Osteoblast (primary cell): ENCODE data around the gene CACNA1H. TPM values are rescaled to one million over a fixed set of nuclear protein-coding genes. Genes with fewer than 3 reads are reported as not detected.

Experiments used
- DNase-seq: peaks from one replicate; pipeline ENCODE4 v3.0.0; 2011; ENCODE audit warnings: low spot score, mixed read lengths; ENCODE audit not compliant: insufficient read length; ENCODE audit errors: missing footprints
- H2AFZ ChIP-seq: 2 replicates; pipeline ENCODE4 v1.6.0; 2011; ENCODE audit warnings: mild to moderate bottlenecking, low read length
- H3K27ac ChIP-seq: 2 replicates; pipeline ENCODE4 v1.5.1; 2011; ENCODE audit warnings: mild to moderate bottlenecking, low read depth, low read length, moderate library complexity
- H3K27me3 ChIP-seq: 2 replicates; pipeline ENCODE4 v1.6.0; 2012; ENCODE audit warnings: mild to moderate bottlenecking, control low read depth, inconsistent platforms, low read length, moderate library complexity; ENCODE audit not compliant: insufficient read depth
- H3K36me3 ChIP-seq: 2 replicates; pipeline ENCODE4 v1.5.1; 2011; ENCODE audit warnings: mild to moderate bottlenecking, low read length, control low read depth, moderate library complexity; ENCODE audit not compliant: insufficient read depth
- H3K4me1 ChIP-seq: 2 replicates; pipeline ENCODE4 v1.5.1; 2011; ENCODE audit warnings: mild to moderate bottlenecking, low read length, control low read depth, moderate library complexity; ENCODE audit not compliant: insufficient read depth
- H3K4me2 ChIP-seq: 2 replicates; pipeline ENCODE4 v1.6.0; 2011; ENCODE audit warnings: mild to moderate bottlenecking, low read length; ENCODE audit not compliant: insufficient read depth
- H3K4me3 ChIP-seq: fragments of 200-600 bp; sonication (generic); 3 replicates; pipeline ENCODE4 v1.5.1; 2012; ENCODE audit warnings: mild to moderate bottlenecking, low read length, inconsistent platforms; ENCODE audit not compliant: insufficient read depth
- H3K79me2 ChIP-seq: 2 replicates; pipeline ENCODE4 v1.6.0; 2012; ENCODE audit warnings: mild to moderate bottlenecking, low read length, control low read depth, inconsistent platforms; ENCODE audit not compliant: insufficient read depth
- H3K9me3 ChIP-seq: 2 replicates; pipeline ENCODE4 v1.5.1; 2011; ENCODE audit warnings: low read depth, low read length, control low read depth
- H4K20me1 ChIP-seq: 2 replicates; pipeline ENCODE4 v1.6.0; 2012; ENCODE audit warnings: mild to moderate bottlenecking, low read length, control low read depth; ENCODE audit not compliant: insufficient read depth
- CTCF ChIP-seq: IDR thresholded peaks from 2 replicates; pipeline ENCODE4 v1.5.1; 2011; ENCODE audit warnings: mild to moderate bottlenecking, low read depth, low read length, moderate library complexity; ENCODE audit errors: extremely low read depth
- total RNA-seq: library from RNA; depleted of rRNA; stranded (reverse); fragments of >200 nt; gene quantifications from 2 replicates; pipeline ENCODE4 v1.2.3, GENCODE V29; 2012

CACNA1H gene
- total RNA-seq, 1 donor = under 0.01 TPM

DNA sequence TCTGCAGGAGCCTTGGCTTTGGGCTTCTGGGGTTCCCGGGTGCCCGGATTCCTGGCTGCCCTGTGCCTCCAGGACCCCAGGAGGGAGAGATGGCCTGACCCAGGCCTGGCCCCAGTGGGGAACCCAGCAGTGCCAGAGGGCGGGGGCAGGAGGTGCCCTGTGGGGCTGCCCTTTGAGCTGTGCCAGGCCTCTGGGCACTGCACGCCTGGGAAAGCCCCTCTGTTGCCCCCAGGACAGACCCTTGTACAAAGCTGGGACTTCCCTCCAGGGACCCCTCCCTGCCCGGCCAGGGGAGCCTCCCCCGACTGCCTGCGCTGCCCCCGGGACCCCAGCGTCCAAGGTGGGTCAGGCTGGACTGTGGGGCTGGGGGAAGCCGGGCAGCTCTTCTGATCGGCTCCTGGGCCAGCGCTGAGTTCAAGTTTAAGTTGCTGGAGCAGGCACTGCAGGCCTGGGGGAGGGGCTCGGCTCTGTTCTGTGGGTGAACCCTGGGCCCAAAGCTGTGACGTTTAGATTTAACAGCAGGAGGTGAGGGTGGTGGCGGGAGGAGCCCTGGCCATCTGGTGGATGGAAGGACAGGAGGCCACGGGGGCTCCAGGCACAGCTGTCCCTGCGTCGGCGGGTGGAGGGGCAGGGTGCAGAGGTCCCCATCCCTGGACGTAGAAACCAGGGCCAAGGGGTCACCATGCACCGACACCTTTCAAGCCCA is 29.2 kb upstream of the CACNA1H start:
- Histone ChIP-seq H3K4me2 (no peak overlapping the region), H3K27ac (no peak overlapping the region), H3K79me2 (no peaks in the 10 kb centered on the region), H4K20me1 (no peaks in the 10 kb centered on the region), H2AFZ (no peak overlapping the region), H3K4me3 (no peak overlapping the region), H3K4me1 (no peaks in the 10 kb centered on the region), H3K36me3 (no peaks in the 10 kb centered on the region), H3K27me3 (peaks cover 19% of the 10 kb centered on the region), H3K9me3 (no peaks in the 10 kb centered on the region)
- no peak for TF ChIP-seq CTCF
- no peak for DNase-seq

GRCh38 chr16:1124291-1124690 is 28.6 kb upstream of the CACNA1H start:
- no peak overlapping the region for H3K27ac ChIP-seq
- H3K36me3 ChIP-seq = no peaks in the 10 kb centered on the region
- no peaks in the 10 kb centered on the region for H4K20me1 ChIP-seq
- peaks cover 19% of the 10 kb centered on the region for H3K27me3 ChIP-seq
- H3K4me3 ChIP-seq = no peak overlapping the region
- no peaks in the 10 kb centered on the region for H3K9me3 ChIP-seq
- H3K4me1 ChIP-seq = no peaks in the 10 kb centered on the region
- H2AFZ ChIP-seq = no peak overlapping the region
- no peak overlapping the region for H3K4me2 ChIP-seq
- DNase-seq = no peak
- H3K79me2 ChIP-seq = no peaks in the 10 kb centered on the region
- TF ChIP-seq CTCF = no peak

DNA sequence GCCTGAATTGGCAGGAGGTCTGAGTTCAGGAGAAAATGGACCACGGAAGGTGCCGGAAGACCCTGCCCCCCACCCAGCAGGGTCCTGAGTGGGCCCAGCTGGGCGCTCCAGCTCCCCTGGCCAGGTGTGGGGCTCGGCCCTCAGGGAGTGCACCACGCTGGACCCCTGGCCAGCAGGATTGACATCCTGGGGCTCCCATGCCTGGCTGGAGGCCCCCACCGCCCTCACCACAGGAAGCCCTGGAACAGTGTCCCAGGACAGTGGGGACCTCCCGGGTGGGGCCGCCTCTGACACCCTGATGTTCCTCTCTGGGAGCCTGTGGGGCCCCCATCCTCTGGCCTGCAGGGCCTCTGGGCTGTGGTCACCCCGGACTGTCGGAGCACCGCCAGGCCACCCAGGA is 28.1 kb upstream of the CACNA1H start:
- Histone ChIP-seq H3K9me3 (no peaks in the 10 kb centered on the region), H3K79me2 (no peaks in the 10 kb centered on the region), H3K4me3 (no peak overlapping the region), H3K27me3 (peaks cover 19% of the 10 kb centered on the region), H2AFZ (no peak overlapping the region), H3K4me1 (no peaks in the 10 kb centered on the region), H3K27ac (no peak overlapping the region), H4K20me1 (no peaks in the 10 kb centered on the region), H3K36me3 (no peaks in the 10 kb centered on the region), H3K4me2 (no peak overlapping the region)
- TF ChIP-seq CTCF = no peak
- DNase-seq = no peak

GRCh38 chr16:1125471-1125870 is 27.4 kb upstream of the CACNA1H start:
- TF ChIP-seq CTCF = no peak
- H3K4me1 ChIP-seq = no peaks in the 10 kb centered on the region
- no peak overlapping the region for H3K4me3 ChIP-seq
- no peak for DNase-seq
- H3K36me3 ChIP-seq = no peaks in the 10 kb centered on the region
- H3K4me2 ChIP-seq = no peak overlapping the region
- H3K27ac ChIP-seq = no peak overlapping the region
- no peaks in the 10 kb centered on the region for H3K79me2 ChIP-seq
- H3K9me3 ChIP-seq = no peaks in the 10 kb centered on the region
- H4K20me1 ChIP-seq = no peaks in the 10 kb centered on the region
- H2AFZ ChIP-seq = no peak overlapping the region
- peaks cover 16% of the 10 kb centered on the region for H3K27me3 ChIP-seq
